Erythroblast (primary cell): Measurements from ENCODE around the gene ME3.

Source experiments
- GATA1 ChIP-seq: IDR thresholded peaks from 2 replicates; pipeline ENCODE4 v1.6.1; 2011; ENCODE audit warnings: low read depth, mild to moderate bottlenecking, control low read depth, low read length, moderate library complexity
- POLR2A ChIP-seq: IDR thresholded peaks from 2 replicates; pipeline ENCODE4 v1.6.1; 2011; ENCODE audit warnings: mild to moderate bottlenecking, low read length

DNA sequence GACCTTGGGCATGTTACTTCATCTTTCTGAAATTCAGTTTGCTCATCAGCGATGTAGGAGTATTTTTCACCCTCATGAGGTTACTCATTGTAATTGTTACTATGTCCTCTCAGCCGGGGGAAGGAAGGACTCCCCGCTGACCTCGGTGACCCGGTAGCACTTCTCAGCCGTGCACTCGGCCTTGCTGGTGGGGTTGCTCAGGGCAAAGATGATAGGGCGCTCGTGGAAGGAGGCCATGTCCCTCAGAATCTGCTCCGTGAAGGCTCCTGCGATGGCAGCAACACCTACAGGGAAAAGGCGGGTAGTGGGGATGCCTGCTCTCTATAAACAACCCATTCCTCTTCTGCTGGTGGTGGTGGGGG is 225.5 kb downstream of the ME3 start:
- no peak for TF ChIP-seq POLR2A
- no peak for TF ChIP-seq GATA1
